ENCODE results near the gene OVOL3.
A peak's percentile ranks its signal among the peaks of the same experiment; 100 is the strongest.
"Not testable (repeated sequence)": the region's sequence is repeated elsewhere in the genome, so short reads cannot be mapped to it uniquely, and the experiment has no call there.

OVOL3 gene

DNA sequence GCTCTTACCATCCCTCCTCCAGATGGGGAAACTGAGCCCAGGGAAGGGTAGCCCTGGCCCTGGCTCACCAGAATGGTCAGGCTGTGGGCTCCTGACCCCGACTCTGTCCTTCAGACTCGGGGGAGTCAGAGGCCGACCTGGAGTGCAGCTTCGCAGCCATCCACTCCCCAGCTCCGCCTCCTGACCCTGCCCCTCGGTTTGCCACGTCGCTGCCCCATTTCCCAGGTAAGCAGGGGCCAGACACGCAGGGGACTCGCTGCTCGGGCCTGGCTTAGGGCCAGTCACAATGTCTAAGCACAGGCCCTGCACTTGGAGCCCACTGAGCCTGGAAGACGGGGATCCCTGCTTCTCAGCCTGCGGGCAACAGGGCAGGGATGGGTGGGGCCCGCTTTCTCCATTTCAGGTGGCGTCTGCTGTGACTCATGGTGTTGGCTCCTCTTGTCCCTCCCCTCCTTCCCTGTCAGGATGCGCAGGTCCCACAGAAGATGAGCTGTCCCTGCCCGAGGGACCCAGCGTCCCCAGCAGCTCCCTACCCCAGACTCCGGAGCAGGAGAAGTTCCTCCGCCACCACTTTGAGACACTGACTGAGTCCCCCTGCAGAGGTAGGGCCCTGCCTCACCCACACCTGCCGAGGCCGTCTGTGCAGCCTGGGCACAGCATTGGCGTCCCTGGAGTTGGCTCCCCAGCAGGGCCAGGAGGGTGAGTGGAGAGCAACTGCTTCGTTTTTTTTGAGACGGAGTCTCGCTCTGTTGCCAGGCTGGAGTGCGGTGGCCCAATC is 9.2 kb upstream of the OVOL3 start:
- no peak for DNase-seq

DNA sequence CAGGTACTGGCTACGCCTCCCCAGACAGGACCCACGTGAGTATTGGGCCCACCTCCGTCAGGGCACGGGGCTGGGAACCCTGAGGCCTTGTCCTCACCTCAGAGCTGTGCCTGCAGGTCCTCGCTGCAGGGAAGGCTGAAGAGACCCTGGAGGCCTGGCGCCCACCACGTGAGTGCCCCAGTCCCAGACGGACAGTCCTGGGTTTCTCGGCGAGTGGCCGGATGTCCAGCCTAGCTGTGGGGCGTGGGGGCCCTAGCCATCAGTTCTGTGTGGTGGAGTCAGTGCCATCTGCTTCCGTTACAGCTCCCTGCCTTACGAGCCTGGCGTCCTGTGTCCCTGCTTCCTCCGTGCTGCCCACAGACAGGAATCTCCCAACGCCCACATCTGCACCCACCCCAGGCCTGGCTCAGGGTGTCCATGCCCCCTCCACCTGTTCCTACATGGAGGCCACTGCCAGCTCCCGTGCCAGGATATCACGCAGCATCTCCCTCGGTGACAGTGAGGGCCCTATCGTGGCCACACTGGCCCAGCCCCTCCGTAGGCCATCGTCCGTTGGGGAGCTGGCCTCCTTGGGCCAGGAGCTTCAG is 7.8 kb upstream of the OVOL3 start:
- DNase-seq: no peak

DNA sequence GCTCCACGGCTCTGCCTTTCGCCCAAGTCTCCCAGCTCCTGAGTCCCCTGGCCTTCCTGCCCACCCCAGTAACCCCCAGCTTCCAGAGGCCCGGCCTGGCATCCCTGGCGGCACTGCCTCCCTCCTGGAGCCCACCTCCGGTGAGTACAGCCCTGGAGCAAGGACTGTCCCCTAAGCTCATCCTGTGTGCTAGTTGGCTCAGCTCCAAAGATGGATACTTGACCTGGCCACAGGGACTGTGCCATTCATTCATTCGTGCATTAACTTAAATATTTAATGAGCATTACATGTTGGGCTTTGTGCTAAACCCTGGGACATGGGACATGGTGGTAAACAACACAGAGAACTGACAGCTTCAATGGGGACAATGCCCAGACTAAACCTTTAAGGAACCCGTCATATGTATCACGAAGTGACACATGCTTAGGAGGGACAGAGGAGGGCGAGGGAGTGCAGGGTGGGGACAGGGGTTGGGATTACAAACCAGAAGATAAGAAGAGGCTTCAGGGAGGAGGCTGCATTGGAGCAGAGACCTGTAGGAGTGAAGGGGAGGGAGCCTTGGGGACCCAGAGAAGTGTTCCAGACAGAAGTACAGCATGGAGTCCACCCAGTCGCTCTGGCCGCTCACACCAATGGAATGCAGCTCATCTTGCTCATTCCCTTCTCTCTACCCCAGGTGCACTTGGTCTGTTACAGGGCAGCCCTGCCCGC is 6.9 kb upstream of the OVOL3 start:
- no peak for DNase-seq

DNA sequence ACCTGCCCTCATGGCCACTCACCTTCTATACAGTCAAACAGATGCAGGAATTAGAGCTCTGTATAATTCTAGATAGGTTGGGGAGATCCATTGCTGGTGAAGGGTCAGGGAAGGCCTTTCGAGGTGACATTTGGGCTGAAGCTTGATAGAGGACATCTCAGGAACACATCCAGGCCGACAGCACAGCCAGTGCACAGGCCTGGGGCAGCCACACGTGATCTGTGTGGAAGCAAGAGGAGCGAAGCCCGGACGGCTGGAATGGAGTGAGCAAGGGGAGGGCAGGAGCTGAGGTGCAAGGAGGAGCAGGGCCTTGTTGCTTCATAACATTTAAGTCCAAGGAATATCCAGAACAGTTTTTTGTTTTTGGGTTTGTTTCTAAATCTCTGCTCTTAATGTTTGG is 4.5 kb upstream of the OVOL3 start:
- DNase-seq: no peak

DNA sequence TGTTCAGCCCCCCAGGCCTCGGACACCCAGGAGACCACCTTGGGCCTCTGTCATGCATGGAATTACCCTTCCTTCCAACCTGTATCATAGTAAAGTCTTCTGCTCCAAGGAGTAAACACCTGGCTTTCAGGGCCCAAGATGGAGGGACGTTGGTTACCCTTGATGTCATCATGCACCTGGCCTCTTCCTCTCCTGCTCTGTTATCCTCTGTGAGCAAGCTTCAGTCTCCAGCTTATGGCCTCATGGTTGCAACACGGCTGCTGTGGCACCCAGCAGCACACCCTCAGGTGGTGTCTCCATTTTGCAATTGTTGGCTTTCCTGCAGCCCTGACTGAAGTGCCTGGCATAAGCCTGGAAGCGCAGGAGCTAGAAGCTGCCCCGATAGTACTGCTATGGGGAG is 4.0 kb upstream of the OVOL3 start:
- DNase-seq: no peak

DNA sequence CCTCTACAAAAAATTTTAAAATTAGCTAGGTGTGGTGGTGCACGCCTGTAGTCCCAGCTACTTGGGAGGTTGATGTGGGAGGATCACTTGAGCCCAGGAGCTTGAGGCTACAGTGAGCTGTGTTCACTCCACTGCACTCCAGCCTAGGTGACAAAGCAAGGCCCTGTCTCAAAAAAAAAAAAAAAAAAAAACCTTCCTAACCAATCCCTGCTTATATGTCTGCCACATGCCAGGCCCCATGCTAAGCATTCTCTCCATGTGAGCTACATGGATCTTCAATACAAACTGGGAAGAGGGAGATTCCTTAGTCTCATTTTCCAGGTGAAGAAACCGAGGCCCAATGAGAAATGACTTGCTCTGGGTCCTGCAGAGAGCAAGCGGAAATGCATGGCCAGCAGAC is 2.3 kb upstream of the OVOL3 start:
- DNase-seq: no peak

DNA sequence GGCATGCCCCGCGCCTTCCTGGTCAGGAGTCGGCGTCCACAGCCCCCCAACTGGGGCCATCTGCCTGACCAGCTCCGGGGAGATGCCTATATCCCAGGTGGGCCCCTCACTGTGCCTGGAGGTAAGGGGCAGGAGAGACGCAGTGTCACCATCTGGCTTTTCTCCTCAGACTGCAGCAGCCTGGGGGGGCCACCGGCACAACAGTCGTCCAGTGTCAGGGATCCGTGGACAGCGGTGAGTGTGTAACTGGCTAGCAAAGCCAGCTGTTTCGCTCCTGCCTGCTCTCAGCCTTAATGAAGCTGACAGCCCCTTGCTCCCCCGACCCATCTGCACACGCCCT is 227 bp downstream of the OVOL3 start:
- no peak for DNase-seq

DNA sequence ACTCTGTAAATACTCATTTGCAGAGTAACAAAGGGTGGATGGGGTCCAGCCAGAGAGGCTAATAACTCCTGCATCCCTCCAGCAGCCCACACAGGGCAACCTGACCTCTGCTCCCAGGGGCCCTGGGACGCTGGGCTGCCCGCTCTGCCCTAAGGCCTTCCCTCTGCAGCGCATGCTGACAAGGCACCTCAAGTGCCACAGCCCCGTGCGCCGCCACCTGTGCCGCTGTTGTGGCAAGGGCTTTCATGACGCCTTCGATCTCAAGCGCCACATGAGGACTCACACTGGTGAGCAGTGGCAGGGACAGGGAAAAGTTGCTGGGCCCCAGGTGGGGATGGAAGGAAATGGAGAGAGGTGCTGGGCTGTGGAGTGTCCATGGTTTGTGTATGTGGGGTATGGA is 1.7 kb downstream of the OVOL3 start:
- no peak for DNase-seq

DNA sequence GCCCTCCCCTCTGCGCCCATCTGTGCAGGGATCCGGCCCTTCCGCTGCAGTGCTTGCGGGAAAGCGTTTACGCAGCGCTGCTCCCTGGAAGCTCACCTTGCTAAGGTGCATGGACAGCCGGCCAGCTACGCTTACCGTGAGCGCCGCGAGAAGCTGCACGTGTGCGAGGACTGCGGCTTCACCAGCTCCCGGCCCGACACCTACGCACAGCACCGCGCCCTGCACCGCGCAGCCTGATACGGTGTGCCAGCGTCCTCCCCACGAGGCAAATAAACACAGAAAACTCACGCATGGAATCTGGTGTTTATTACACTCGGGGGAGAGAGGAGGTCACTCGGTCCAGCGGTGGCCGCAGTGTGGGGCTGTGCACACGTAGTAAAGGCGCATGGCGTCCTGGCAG is 2.5 kb downstream of the OVOL3 start:
- no peak for DNase-seq

DNA sequence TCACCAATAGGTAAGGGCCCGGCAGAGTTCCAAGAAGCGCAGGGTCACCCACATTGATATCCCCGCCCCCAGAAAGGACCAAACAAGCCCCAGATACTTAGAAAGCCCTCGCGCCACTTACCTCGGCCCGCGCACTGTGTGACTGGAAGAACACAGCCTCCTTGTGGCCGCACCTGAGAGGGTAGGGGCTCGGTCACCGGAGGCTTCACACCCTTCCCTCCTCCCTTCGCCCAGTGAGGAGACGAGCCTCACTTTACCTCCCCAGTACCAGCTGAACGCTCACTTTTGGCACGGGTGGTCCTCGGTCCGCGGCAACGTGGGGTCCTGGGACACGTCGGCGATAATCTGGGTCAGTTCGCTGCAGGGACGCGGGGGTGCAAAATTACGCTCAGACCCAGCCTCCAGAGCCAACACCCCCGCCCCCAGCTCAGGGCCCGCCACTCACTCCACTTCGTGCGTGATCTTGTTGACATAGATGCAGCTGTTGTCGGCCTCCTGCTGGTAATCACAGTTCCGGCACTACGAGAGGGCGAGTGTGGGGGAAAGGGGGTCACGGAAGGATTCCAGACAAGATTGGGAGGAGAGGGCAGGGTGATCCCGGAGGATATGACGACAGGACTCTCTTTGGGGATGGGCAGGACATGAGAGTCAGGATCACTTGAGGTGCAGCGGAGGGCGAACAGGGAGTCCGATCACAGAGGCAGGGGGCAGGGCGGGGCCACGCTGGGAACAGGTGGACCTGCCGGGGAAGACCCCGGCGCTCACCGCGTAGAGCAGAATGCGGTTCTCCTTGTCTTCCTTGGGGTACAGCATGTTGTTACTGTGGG is 3.2 kb downstream of the OVOL3 start:
- no peak for DNase-seq

DNA sequence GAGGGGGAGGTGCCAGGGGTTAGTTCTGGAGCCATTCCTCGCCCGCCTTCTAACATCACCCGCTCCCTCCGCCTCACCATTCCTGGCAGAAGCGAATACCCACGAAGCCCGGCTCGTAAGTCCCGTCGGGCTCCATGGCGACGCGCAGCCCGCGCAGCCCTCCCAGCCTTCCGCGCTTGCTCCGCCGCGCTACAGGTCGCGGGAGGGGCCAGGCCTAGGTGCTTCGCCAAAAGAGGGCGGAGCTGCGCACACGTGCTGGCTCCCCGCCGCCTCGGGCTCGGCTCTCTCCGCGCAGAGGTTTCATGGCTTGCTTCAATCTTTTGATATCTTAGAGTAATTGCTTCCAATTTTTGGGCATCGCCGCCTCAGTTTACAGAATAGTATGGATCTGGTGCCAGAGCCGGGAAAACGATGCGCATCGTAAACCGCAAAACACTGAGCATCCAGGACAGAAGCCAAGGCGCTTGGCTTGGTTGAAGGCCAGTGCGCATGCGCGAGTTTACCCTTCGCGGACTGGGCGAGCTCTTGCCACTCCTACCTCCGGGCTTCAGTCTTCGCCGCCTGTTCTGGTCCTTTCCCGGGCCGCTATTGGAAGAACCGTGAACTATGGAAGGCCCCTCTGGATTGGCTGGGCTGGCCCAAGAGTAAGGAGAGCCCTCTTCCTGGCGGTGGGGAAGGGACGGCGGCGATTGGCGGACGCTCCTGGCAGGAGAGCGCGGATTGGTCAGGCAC is 3.9 kb downstream of the OVOL3 start, which contains the start of gene POLR2I:
TSS of gene POLR2I (minus strand) at position 155 of the 732 bp plus-strand sequence. CDS start at position 136, 19 bp downstream.
- peak; percentile 99 for DNase-seq

DNA sequence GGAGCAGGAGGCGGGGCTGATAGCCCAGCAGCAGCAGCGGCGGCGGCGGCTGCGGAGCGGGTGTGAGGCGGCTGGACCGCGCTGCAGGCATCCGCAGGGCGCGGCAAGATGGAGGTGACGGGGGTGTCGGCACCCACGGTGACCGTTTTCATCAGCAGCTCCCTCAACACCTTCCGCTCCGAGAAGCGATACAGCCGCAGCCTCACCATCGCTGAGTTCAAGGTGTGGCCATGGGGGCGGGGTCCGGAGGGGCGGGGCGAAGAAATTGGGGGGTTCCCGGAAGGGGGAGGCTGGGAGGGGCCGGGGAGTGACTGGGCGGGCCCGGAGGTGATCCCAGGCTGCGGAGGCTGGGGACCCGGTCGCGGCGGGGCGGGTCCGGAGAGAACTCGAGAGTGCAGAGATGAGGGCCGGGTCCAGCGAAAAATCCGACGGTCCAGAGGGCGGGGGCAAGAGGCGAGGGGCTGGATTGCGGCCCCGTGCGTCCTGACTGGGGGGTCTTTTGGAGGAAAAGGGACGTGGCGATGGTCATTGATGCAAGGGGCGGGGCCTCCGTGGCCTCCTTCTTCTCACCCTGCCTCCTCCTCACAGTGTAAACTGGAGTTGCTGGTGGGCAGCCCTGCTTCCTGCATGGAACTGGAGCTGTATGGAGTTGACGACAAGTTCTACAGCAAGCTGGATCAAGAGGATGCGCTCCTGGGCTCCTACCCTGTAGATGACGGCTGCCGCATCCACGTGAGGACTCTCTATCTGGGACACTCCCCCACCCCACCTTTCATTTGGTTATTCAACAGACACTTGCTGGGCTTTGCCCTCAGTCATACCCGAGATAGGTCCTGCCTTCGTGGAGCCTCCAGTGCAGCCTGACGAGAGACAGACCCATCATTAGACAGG is 4.8 kb downstream of the OVOL3 start, which contains the start of gene TBCB:
TSS of gene TBCB (plus strand) at position 16 of the 891 bp plus-strand sequence. CDS start at position 109, 93 bp downstream.
- peak; percentile 67 for DNase-seq

DNA sequence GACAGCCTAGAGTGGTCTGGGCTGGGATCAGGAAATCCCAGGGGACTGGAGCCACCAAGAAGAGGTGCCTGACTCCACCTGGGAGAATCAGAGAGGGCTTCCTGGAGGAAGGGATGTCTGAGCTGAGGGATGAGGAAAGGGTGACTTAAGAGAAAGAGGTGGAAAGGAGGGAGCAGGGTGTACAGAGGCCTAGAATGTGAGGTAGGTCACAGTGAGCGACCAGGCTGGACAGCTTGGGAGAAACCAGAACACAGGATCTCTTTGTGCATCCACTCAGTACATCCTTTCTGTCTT is 5.3 kb downstream of the OVOL3 start:
- DNase-seq: no peak

DNA sequence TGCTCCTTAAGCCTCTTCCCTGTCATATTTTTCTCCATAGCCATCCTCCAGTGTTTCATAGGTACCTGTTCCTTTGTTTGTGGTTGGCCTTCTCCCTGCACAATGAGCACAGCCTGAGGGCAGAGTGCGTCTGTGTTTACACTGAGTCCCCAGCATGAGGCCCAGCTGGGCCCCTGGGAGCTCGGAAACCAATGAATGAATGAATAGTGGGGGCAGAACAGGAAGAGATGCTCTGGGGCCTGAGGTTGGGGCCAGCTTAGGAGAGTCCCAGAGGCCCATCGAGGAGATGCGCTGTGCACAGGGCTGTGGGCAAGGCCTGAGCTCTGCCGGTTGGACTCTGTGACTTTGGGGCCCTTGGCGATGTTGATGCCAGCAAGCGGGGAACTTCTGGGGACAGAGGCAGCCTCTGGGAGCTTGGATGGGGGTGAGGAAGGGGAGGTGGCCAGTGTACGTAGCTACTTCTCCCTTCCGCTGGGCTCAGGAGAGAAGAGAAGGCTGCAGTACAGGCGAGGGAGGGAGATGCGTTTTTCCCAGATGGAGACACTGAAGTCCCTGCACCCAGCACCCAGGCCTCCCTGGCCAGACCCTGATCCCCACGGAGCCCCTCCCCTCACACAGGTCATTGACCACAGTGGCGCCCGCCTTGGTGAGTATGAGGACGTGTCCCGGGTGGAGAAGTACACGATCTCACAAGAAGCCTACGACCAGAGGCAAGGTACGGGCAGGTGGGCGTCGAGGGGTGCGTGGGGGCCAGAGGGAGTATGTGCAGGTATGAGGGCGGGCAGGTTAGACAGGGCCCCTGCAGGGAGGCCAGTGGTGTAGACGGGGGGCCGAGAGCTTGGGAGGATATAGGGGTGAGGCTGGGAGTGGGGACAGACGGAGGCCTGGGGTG is 9.4 kb downstream of the OVOL3 start:
- no peak for DNase-seq

DNA sequence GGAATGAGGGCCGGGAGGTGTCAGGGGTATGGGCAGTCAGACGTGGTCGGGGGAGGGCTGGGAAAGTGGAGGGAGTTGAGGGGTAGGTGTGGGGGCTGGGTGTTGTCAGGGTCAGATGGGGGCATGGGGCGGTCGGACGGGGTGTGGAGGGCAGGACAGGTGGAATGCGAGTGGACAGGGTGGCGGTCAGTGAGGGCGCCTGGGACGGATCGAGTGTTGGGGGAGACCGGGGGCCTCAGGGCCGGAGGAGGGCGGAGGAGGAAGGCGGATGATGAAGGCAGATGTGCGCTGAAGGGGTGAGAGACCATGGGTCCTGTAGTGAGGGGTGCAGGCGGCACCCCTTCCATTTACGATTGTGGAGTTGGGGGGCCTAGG is 10.0 kb downstream of the OVOL3 start:
- no peak for DNase-seq

DNA sequence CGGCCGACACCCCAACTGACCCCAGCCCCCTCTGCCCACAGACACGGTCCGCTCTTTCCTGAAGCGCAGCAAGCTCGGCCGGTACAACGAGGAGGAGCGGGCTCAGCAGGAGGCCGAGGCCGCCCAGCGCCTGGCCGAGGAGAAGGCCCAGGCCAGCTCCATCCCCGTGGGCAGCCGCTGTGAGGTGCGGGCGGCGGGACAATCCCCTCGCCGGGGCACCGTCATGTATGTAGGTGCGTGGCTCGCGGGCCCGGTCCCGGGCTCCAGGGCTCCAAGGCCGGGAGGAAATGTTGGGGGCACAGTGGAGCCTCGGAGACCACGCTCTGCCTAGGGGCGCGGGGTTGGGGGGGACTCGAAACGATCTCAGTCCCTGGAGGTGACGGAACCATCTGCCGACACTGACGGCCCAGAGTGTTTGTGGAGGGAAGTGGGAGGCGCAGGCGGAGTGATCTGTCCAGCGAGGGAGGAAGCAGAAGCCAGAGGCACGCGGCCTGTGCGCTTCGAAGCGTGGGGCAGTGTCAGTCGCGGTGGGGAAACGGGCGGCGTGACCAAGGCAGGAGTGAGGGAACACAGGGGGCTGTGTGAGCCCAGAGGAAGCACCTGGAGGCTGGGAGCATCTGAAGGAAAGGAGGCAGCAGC is 10.7 kb downstream of the OVOL3 start:
- no peak for DNase-seq

DNA sequence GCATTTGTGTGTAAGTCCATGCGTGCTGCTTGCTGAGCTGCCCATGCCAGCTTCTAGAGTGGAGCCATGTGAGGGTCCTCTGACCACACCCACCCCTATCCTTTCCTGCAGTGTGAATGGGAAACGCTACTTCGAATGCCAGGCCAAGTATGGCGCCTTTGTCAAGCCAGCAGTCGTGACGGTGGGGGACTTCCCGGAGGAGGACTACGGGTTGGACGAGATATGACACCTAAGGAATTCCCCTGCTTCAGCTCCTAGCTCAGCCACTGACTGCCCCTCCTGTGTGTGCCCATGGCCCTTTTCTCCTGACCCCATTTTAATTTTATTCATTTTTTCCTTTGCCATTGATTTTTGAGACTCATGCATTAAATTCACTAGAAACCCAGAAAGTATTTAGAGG is 14.6 kb downstream of the OVOL3 start:
- DNase-seq: no peak

DNA sequence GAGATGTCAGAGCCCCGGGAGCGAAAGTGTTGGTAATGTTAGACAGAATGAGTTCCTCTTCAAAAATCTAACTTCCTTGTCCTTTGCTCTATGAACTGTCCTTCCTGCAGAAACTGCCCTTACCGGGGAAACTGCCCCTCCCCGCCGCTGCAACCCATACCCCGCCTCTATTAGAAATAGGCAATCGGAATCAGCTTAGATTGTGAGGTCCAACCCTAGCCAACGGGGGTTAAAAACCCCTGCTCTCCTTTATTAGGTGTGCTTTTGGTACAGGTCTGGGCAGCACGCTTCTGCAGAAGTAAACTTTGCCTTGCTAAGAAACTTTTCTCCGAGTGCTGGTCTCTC is 17.4 kb downstream of the OVOL3 start:
- DNase-seq: no peak

DNA sequence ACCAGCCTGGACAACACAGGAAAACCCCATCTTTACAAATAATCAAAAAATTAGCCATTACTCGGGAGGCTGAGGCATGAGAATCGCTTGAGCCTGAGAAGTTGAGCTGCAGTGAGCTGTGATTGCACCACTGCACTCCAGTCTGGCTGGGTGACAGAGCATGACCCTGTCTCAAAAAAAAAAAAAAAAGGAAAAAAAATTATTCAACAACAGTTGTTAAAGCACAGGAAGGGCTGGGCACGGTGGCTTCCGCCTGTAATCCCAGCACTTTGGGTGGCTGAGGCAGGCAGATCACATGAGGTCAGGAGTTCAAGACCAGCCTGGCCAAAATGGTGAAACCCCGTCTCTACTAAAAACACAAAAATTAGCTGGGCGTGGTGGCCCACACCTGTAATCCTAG is 20.3 kb downstream of the OVOL3 start:
- not testable (repeated sequence) for DNase-seq

DNA sequence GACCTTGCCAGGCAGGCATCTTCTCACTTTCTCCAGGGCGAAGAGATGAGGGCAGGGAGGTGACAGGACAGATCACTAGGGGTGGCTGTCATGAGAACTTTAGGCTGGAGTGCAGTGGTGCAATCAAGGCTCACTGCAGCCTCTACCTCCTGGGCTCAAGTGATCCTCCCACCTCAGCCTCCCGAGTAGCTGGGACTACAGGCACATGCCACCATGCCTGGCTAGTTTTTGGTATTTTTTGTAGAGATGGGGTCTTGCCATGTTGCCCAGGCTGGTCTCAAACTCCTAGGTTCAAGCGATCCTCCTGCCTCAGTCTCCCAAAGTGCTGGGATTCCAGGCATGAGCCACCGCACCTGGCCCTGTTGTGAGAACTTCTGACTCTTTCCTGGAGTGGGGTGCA is 23.9 kb downstream of the OVOL3 start:
- DNase-seq: not testable (repeated sequence)

Data from NCI-H1436 (cell line).